PC-9 (cell line): Measurements from ENCODE around the gene AVPR1B.

ENCODE experiments used
- CTCF ChIP-seq: fragments of 200-600 bp; sonication (generic); conservative IDR thresholded peaks from 2 replicates; pipeline ENCODE4 v1.6.1; 2017; ENCODE audit warnings: mixed run types, antibody characterized with exemption, mild to moderate bottlenecking, moderate library complexity
- EZH2 ChIP-seq: fragments of 200-600 bp; sonication (generic); IDR thresholded peaks from 2 replicates; pipeline ENCODE4 v1.8.0; 2017; ENCODE audit warnings: antibody characterized with exemption, low read depth

DNA sequence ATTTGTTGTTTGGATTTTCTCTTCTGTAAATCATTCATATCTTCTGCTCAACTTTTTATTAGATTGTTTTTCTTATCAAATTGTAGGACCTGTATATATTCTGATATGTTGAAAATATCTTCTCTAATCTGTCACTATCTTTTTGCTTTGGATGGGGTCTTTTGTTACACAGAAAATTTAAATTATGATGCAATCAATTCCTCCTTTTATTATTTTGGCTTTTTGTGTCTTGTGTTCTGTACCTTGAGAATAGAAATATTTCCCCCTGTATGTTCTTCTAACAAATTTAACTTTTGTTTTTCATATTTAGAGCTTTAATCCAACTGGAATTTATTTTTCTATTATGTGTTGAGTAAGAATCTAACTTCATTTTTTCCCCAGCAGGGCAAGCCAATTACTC lies 3.2 kb upstream of the AVPR1B start:
- TF ChIP-seq CTCF (no peak), EZH2 (no peak)
